ENCODE data around the gene PRKCZ. TPM values are rescaled to one million over a fixed set of nuclear protein-coding genes. Genes with fewer than 3 reads are reported as not detected.

The PRKCZ gene
- total RNA-seq, 2 donors from 2014 or later = 34.5 to 46.7 TPM

DNA sequence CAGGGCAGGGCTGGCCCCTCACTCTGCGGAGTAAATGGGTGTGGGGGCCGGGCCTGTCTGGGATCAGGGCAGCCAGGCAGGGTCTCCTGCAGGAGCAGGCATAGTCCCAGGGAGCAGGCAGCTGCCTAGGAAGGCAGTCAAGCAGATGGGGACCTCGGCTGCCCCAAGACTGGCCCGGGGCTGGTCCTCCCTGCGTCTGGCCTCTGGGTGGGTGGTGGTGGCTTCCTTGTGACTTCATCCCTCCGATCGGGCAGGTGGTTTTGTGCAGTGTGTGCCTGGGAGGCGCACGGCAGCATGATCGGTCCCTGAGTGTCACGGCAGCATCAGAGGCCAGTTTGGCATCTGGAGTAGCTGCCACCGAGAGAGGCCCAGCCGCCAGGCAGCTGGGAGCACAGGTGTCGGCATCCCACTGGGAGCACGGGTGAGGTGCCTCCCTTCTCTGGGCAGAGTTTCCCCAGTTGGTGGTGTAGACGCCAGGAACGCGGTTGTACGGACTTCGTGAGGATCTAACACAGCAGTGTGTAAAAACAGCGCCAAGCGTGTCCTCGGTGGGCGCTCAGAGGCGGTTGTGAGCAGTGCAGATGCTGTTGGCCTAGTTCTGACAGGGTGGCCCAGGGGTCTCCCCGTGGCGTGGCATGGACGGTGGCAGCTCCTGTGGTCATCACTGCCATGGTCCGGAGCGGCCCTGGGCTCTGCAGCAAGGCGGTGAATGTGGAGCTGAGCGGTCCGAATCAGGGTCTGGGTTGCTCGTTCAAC is 45.9 kb downstream of the PRKCZ start:
- TF ChIP-seq, protein P1, sequence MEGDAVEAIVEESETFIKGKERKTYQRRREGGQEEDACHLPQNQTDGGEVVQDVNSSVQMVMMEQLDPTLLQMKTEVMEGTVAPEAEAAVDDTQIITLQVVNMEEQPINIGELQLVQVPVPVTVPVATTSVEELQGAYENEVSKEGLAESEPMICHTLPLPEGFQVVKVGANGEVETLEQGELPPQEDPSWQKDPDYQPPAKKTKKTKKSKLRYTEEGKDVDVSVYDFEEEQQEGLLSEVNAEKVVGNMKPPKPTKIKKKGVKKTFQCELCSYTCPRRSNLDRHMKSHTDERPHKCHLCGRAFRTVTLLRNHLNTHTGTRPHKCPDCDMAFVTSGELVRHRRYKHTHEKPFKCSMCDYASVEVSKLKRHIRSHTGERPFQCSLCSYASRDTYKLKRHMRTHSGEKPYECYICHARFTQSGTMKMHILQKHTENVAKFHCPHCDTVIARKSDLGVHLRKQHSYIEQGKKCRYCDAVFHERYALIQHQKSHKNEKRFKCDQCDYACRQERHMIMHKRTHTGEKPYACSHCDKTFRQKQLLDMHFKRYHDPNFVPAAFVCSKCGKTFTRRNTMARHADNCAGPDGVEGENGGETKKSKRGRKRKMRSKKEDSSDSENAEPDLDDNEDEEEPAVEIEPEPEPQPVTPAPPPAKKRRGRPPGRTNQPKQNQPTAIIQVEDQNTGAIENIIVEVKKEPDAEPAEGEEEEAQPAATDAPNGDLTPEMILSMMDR (IDR thresholded peaks at IDR 0.05) = no peak
- TF ChIP-seq POLR2A (IDR thresholded peaks at IDR 0.05) (no peak), POLR2AphosphoS5 (IDR thresholded peaks at IDR 0.05) (no peak)
- H3K36me3 ChIP-seq = no peaks in the 10 kb centered on the region
- no peak overlapping the region for H3K4me3 ChIP-seq
- no peak overlapping the region for H3K27ac ChIP-seq
- WGBS = 97% methylated on average over 31 of the region's 34 CpGs
- DNase-seq (ENCODE audit: low spot score) = no peak
- H3K27me3 ChIP-seq (replicated peaks; ENCODE audit: insufficient read depth) = no peaks in the 10 kb centered on the region
- H3K9me3 ChIP-seq = no peaks in the 10 kb centered on the region
- H3K4me1 ChIP-seq (replicated peaks) = no peaks in the 10 kb centered on the region
- intact Hi-C loops (cut with DNase I) = no loop called here

DNA sequence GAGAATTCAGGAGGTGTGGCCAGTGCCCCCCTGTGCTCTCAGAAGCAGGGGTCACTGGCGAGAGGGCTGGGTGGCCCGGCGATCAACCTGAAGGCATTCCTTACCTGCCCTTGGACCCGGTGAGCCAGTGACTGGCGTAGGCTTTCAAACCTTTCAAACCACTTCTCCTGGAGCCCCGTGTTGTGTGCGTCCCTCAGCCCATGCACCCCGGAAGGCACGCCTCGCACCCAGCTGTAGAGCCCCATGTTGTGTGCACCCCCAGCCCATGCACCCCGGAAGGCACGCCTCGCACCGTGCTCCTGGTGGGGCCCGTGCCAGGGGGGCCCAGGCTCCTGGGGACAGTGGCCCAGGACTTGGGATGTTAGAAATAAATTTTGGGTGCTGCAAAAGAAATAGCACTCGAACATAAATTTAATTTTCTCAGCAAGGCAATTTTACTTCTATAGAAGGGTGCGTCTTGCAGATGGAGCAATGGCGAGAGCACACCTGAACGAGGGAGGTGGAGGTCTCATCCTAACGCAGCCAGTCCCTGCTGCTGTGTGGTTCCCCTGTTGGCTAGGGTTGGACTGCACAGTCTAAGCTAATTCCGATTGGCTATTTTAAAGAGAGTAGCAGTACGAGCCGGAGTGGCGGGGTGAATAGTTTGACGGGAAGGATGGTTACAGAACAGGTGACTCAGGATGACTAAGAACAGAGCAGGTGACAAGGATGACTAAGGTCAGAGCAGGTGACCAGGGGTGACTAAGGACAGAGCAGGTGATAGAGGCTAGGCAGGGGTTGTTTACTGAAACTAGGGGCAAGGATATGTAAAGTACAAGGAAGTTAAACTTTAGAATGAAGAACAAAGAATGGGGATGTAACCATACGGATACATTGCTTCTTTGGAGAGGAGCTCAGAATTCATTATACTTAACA is 47.4 kb downstream of the PRKCZ start:
- no peaks in the 10 kb centered on the region for H3K9me3 ChIP-seq
- H3K4me3 ChIP-seq = no peak overlapping the region
- no peaks in the 10 kb centered on the region for H3K4me1 ChIP-seq (replicated peaks)
- 96% methylated on average over 26 of the region's 26 CpGs for WGBS
- no peaks in the 10 kb centered on the region for H3K27me3 ChIP-seq (replicated peaks; ENCODE audit: insufficient read depth)
- no peak for DNase-seq (ENCODE audit: low spot score)
- no peaks in the 10 kb centered on the region for H3K36me3 ChIP-seq
- no peak overlapping the region for H3K27ac ChIP-seq
- no peak for TF ChIP-seq POLR2A (IDR thresholded peaks at IDR 0.05)
- no peak for TF ChIP-seq POLR2AphosphoS5 (IDR thresholded peaks at IDR 0.05)
- TF ChIP-seq, protein P1 (IDR thresholded peaks at IDR 0.05) = no peak
- intact Hi-C loops (cut with DNase I) = no loop called here

DNA sequence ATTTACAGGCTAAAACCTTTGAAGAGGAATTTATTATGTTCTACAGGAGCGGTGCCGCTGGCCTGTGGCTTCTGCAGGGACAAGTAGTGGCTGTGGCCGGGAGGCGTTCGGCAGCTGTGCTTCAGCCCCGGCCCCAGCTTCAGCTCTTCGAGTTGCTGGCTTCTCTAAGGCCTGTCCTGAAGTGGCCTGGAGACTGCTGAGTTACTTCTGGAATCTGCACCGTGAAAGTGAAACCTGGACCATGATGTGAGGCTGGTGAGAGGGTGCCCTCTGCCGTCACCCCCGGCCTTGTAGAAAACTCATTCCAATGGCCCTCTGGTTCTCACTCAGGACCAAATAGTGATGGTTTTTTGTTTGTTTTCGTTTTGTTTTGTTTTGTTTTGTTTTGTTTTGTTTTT is 48.1 kb downstream of the PRKCZ start:
- intact Hi-C loops (cut with DNase I) = no loop called here
- no peak for DNase-seq (ENCODE audit: low spot score)
- Histone ChIP-seq H3K4me3 (no peak overlapping the region), H3K4me1 (replicated peaks) (no peaks in the 10 kb centered on the region), H3K27ac (no peak overlapping the region), H3K27me3 (replicated peaks; ENCODE audit: insufficient read depth) (no peaks in the 10 kb centered on the region), H3K36me3 (no peaks in the 10 kb centered on the region), H3K9me3 (no peaks in the 10 kb centered on the region)
- TF ChIP-seq POLR2A (IDR thresholded peaks at IDR 0.05) = no peak
- TF ChIP-seq POLR2AphosphoS5 (IDR thresholded peaks at IDR 0.05) = no peak
- TF ChIP-seq, protein P1 (IDR thresholded peaks at IDR 0.05) = no peak
- 93% methylated on average over 11 of the region's 11 CpGs for WGBS

DNA sequence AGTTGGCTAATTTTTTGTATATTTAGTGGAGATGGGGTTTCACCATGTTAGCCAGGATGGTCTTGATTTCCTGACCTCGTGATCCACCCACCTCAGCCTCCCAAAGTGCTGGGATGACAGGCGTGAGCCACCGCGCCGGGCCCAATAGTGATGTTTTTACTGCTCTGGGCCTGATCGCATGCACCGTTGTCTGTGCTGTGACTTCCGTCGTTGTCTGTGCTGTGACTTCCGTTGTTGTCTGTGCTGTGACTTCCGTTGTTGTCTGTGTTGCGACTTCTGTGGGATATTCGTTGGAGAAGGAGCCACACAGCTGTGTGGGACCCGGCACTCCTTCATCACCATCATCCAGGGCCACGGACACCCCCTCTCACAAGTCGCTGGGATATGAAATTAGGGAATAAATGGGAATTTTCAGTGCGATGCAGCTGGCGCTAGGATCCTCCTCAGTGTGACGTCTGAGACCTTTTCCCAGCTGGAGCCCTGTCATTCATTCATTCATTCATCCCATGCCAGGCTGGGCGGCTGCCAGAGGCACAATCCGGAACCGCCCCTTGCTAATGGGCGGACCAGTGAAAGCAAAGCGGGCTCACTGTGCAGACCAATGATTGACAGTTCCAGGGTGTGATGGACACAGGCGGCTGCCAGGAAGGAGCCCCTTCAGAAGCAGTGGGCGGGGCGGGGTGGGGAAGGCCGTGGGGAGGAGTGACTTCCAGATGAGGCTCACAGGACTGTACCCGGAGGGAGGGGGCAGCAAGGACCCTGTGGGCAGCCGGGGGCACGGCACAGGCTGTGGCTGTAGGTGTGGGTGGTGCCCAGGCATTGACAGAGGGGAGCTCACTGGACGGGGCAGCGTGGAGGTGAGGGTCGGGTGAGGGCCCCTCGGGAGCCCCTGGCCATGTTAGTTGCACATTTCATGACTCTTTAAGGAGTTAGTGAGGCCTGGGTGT is 48.9 kb downstream of the PRKCZ start:
- intact Hi-C loops (cut with DNase I) = no loop called here
- no peak overlapping the region for H3K27ac ChIP-seq
- 87% methylated on average over 35 of the region's 35 CpGs for WGBS
- H3K4me1 ChIP-seq (replicated peaks) = no peaks in the 10 kb centered on the region
- H3K4me3 ChIP-seq = no peak overlapping the region
- no peaks in the 10 kb centered on the region for H3K27me3 ChIP-seq (replicated peaks; ENCODE audit: insufficient read depth)
- H3K36me3 ChIP-seq = no peaks in the 10 kb centered on the region
- DNase-seq (ENCODE audit: low spot score) = no peak
- no peaks in the 10 kb centered on the region for H3K9me3 ChIP-seq
- TF ChIP-seq, protein P1 (IDR thresholded peaks at IDR 0.05) = no peak
- TF ChIP-seq POLR2AphosphoS5 (IDR thresholded peaks at IDR 0.05) (no peak), POLR2A (IDR thresholded peaks at IDR 0.05) (no peak)
